Measurements from ENCODE around the gene REX1BD. TPM values are rescaled to one million over a fixed set of nuclear protein-coding genes. Genes with fewer than 3 reads are reported as not detected.

REX1BD gene
- total RNA-seq, 2 experiments from 2014 or later = 47.8 to 81.3 TPM

- DNase-seq (peak; percentile 52), ATAC-seq (peak; percentile 62)
- H3K27me3 Mint-ChIP-seq = peaks cover 32% of the 10 kb centered on the region
- intact Hi-C loops (cut with DNase I, micrococcal nuclease) = no loop called here
- no peak overlapping the region for H3K4me3 Mint-ChIP-seq
- CTCF ChIA-PET = interaction anchor here (0.7 kb wide), 1 partner anchor 36 kb away, joined by 3 read pairs; no protein-coding TSS in a partner anchor
- H3K9me3 Mint-ChIP-seq (ENCODE audit: low read depth) = no peaks in the 10 kb centered on the region
- no peaks in the 10 kb centered on the region for H3K36me3 Mint-ChIP-seq (ENCODE audit: low read depth)
- POLR2A ChIA-PET = no interaction called here
- no peak overlapping the region for H3K27ac Mint-ChIP-seq
- peaks cover 9% of the 10 kb centered on the region for H3K4me1 Mint-ChIP-seq
These were observed 14.8 kb downstream of the REX1BD start for GRCh38 chr19:18603255-18603957.

- CTCF ChIA-PET = interaction anchor here (1.0 kb wide), 1 partner anchor 33 kb away, joined by 4 read pairs; the partner anchor contains the start of gene UBA52
- no peak overlapping the region for H3K27ac Mint-ChIP-seq
- no peak overlapping the region for H3K4me3 Mint-ChIP-seq
- DNase-seq = no peak
- peaks cover 9% of the 10 kb centered on the region for H3K4me1 Mint-ChIP-seq
- POLR2A ChIA-PET = no interaction called here
- H3K36me3 Mint-ChIP-seq (ENCODE audit: low read depth) = no peaks in the 10 kb centered on the region
- no peaks in the 10 kb centered on the region for H3K9me3 Mint-ChIP-seq (ENCODE audit: low read depth)
- intact Hi-C loops (cut with DNase I, micrococcal nuclease) = no loop called here
- peaks cover 40% of the 10 kb centered on the region for H3K27me3 Mint-ChIP-seq
- no peak for ATAC-seq
These were observed 15.6 kb downstream of the REX1BD start for GRCh38 chr19:18603958-18604819.

- ATAC-seq (no peak), DNase-seq (no peak)
- POLR2A ChIA-PET = no interaction called here
- H3K9me3 Mint-ChIP-seq (ENCODE audit: low read depth) = no peaks in the 10 kb centered on the region
- H3K27ac Mint-ChIP-seq = no peak overlapping the region
- H3K4me1 Mint-ChIP-seq = peaks cover 9% of the 10 kb centered on the region
- no peaks in the 10 kb centered on the region for H3K36me3 Mint-ChIP-seq (ENCODE audit: low read depth)
- CTCF ChIA-PET = interaction anchor here (1.0 kb wide), 1 partner anchor 33 kb away, joined by 4 read pairs; the partner anchor contains the start of gene UBA52
- intact Hi-C loops (cut with DNase I, micrococcal nuclease) = no loop called here
- H3K27me3 Mint-ChIP-seq = peaks cover 46% of the 10 kb centered on the region
- no peak overlapping the region for H3K4me3 Mint-ChIP-seq
These were observed 16.2 kb downstream of the REX1BD start for GRCh38 chr19:18604820-18605159.

- Mint-ChIP-seq H3K27me3 (peaks cover 48% of the 10 kb centered on the region), H3K36me3 (ENCODE audit: low read depth) (no peaks in the 10 kb centered on the region), H3K9me3 (ENCODE audit: low read depth) (no peaks in the 10 kb centered on the region), H3K27ac (no peak overlapping the region), H3K4me3 (no peak overlapping the region), H3K4me1 (peaks cover 9% of the 10 kb centered on the region)
- intact Hi-C loops (cut with DNase I, micrococcal nuclease) = no loop called here
- no peak for DNase-seq
- ATAC-seq = no peak
- POLR2A ChIA-PET = no interaction called here
- CTCF ChIA-PET = interaction anchor here (1.0 kb wide), 1 partner anchor 34 kb away, joined by 4 read pairs; the partner anchor contains the start of gene UBA52
These were observed 16.6 kb downstream of the REX1BD start for GRCh38 chr19:18605196-18605545.

GRCh38 chr19:18605546-18606280 lies 17.1 kb downstream of the REX1BD start:
- DNase-seq (no peak), ATAC-seq (no peak)
- no peaks in the 10 kb centered on the region for H3K36me3 Mint-ChIP-seq (ENCODE audit: low read depth)
- H3K27ac Mint-ChIP-seq = no peak overlapping the region
- intact Hi-C loops (cut with DNase I, micrococcal nuclease) = no loop called here
- ChIA-PET POLR2A (no interaction called here), CTCF (interaction anchor here (1.0 kb wide), 1 partner anchor 34 kb away, joined by 4 read pairs; the partner anchor contains the start of gene UBA52)
- H3K9me3 Mint-ChIP-seq (ENCODE audit: low read depth) = no peaks in the 10 kb centered on the region
- H3K27me3 Mint-ChIP-seq = peaks cover 51% of the 10 kb centered on the region
- peaks cover 9% of the 10 kb centered on the region for H3K4me1 Mint-ChIP-seq
- no peak overlapping the region for H3K4me3 Mint-ChIP-seq

- CTCF ChIA-PET = no interaction called here
- H3K27ac Mint-ChIP-seq = no peak within 1 kb of the TSS
- intact Hi-C loops (cut with DNase I, micrococcal nuclease) = no loop called here
- no peaks in the 10 kb centered on the region for H3K36me3 Mint-ChIP-seq (ENCODE audit: low read depth)
- ATAC-seq (no peak), DNase-seq (no peak)
- H3K4me3 Mint-ChIP-seq = no peak within 1 kb of the TSS
- H3K27me3 Mint-ChIP-seq = peaks cover 55% of the 10 kb centered on the region
- POLR2A ChIA-PET = no interaction called here
- no peaks in the 10 kb centered on the region for H3K9me3 Mint-ChIP-seq (ENCODE audit: low read depth)
- peaks cover 14% of the 10 kb centered on the region for H3K4me1 Mint-ChIP-seq
These were observed 18.0 kb downstream of the REX1BD start, which contains the start of gene CRLF1 for GRCh38 chr19:18606281-18607225. Gene CRLF1, minus strand, starts transcription at chr19:18606799. Its CDS starts 143 bp downstream, at chr19:18606656.

- H3K36me3 Mint-ChIP-seq (ENCODE audit: low read depth) = no peaks in the 10 kb centered on the region
- no peak overlapping the region for H3K27ac Mint-ChIP-seq
- CTCF ChIA-PET = no interaction called here
- intact Hi-C loops (cut with DNase I, micrococcal nuclease) = no loop called here
- ATAC-seq = no peak
- peaks cover 20% of the 10 kb centered on the region for H3K4me1 Mint-ChIP-seq
- H3K27me3 Mint-ChIP-seq = peaks cover 59% of the 10 kb centered on the region
- POLR2A ChIA-PET = no interaction called here
- DNase-seq = no peak
- H3K9me3 Mint-ChIP-seq (ENCODE audit: low read depth) = no peaks in the 10 kb centered on the region
- no peak overlapping the region for H3K4me3 Mint-ChIP-seq
These were observed 18.9 kb downstream of the REX1BD start for GRCh38 chr19:18607226-18608101.

GRCh38 chr19:18608102-18608804 lies 19.7 kb downstream of the REX1BD start:
- Mint-ChIP-seq H3K27ac (no peak overlapping the region), H3K36me3 (ENCODE audit: low read depth) (no peaks in the 10 kb centered on the region), H3K27me3 (peaks cover 55% of the 10 kb centered on the region), H3K4me3 (no peak overlapping the region), H3K9me3 (ENCODE audit: low read depth) (no peaks in the 10 kb centered on the region), H3K4me1 (peaks cover 19% of the 10 kb centered on the region)
- DNase-seq (no peak), ATAC-seq (no peak)
- CTCF ChIA-PET = no interaction called here
- intact Hi-C loops (cut with DNase I, micrococcal nuclease) = no loop called here
- POLR2A ChIA-PET = no interaction called here

GRCh38 chr19:18608805-18609716 lies 20.5 kb downstream of the REX1BD start:
- DNase-seq = no peak
- Mint-ChIP-seq H3K4me3 (no peak overlapping the region), H3K36me3 (ENCODE audit: low read depth) (no peaks in the 10 kb centered on the region), H3K27me3 (peaks cover 59% of the 10 kb centered on the region), H3K4me1 (peaks cover 22% of the 10 kb centered on the region), H3K9me3 (ENCODE audit: low read depth) (no peaks in the 10 kb centered on the region), H3K27ac (no peak overlapping the region)
- CTCF ChIA-PET = no interaction called here
- intact Hi-C loops (cut with DNase I, micrococcal nuclease) = no loop called here
- POLR2A ChIA-PET = no interaction called here
- ATAC-seq = no peak

All from activated CD4-positive, alpha-beta T cell treated with anti-CD3 and anti-CD28 coated beads for 36 hours (primary cell).